Neural cell (in vitro differentiated cells): ENCODE measurements around the gene CRIM1. TPM values are rescaled to one million over a fixed set of nuclear protein-coding genes. Genes with fewer than 3 reads are reported as not detected.

Source experiments
- H2AFZ ChIP-seq: fragments of 200-600, 300-800 bp; sonication (generic), shearing (Covaris generic); 2 replicates; pipeline ENCODE4 v1.6.0; 2014; ENCODE audit warnings: low read depth, mild to moderate bottlenecking, antibody characterized with exemption, low read length, moderate library complexity
- H3F3A ChIP-seq: fragments of 200-600 bp; shearing (Covaris generic); 2 replicates; pipeline ENCODE4 v1.6.1; 2016; ENCODE audit warnings: mild to moderate bottlenecking, moderate library complexity, mixed read lengths, antibody characterized with exemption, low read length; ENCODE audit not compliant: insufficient read depth, poor library complexity, severe bottlenecking
- H3K27ac ChIP-seq: fragments of 200-600, 300-800 bp; sonication (generic), shearing (Covaris generic); 2 replicates; pipeline ENCODE4 v1.5.1; 2014; ENCODE audit warnings: mild to moderate bottlenecking, low read length, moderate library complexity
- H3K27me3 ChIP-seq: fragments of 300-800, 200-600 bp; sonication (generic), shearing (Covaris generic); 2 replicates; pipeline ENCODE4 v1.6.0; 2014; ENCODE audit warnings: mild to moderate bottlenecking, low read depth, low read length, moderate library complexity; ENCODE audit not compliant: insufficient read depth
- H3K36me3 ChIP-seq: fragments of 300-800, 200-600 bp; sonication (generic), shearing (Covaris generic); 2 replicates; pipeline ENCODE4 v1.5.1; 2014; ENCODE audit warnings: mild to moderate bottlenecking, antibody characterized with exemption, low read length, moderate library complexity; ENCODE audit not compliant: insufficient read depth
- H3K4me2 ChIP-seq: fragments of 300-800, 200-600 bp; sonication (generic), shearing (Covaris generic); 2 replicates; pipeline ENCODE4 v1.6.0; 2014; ENCODE audit warnings: mild to moderate bottlenecking, low read length
- H3K4me3 ChIP-seq: fragments of 300-800, 200-600 bp; sonication (generic), shearing (Covaris generic); 2 replicates; pipeline ENCODE4 v1.5.1; 2014; ENCODE audit warnings: mild to moderate bottlenecking, low read length, moderate library complexity
- H3K79me2 ChIP-seq: fragments of 200-600 bp; shearing (Covaris generic); replicated peaks from 2 replicates; pipeline ENCODE4 v1.6.0; 2014; ENCODE audit warnings: mild to moderate bottlenecking, low read length, moderate library complexity; ENCODE audit not compliant: insufficient read depth
- H3K9ac ChIP-seq: fragments of 300-800, 200-600 bp; sonication (generic), shearing (Covaris generic); 2 replicates; pipeline ENCODE4 v1.6.1; 2016; ENCODE audit warnings: mild to moderate bottlenecking, low read length, mixed read lengths
- H3K9me2 ChIP-seq: fragments of 200-600 bp; shearing (Covaris generic); 2 replicates; pipeline ENCODE4 v1.6.1; 2016; ENCODE audit warnings: mild to moderate bottlenecking, low read length, mixed read lengths; ENCODE audit not compliant: insufficient read depth
- H3K9me3 ChIP-seq: fragments of 200-600, 300-800 bp; sonication (generic), shearing (Covaris generic); 2 replicates; pipeline ENCODE4 v1.6.1; 2016; ENCODE audit warnings: mild to moderate bottlenecking, mixed run types, low read length, moderate library complexity, mixed read lengths
- H4K20me1 ChIP-seq: fragments of 200-600 bp; shearing (Covaris generic); 2 replicates; pipeline ENCODE4 v1.6.1; 2016; ENCODE audit warnings: mild to moderate bottlenecking, mixed run types; ENCODE audit not compliant: insufficient read depth
- EP300 ChIP-seq: fragments of 450-650 bp; conservative IDR thresholded peaks from 2 replicates; pipeline ENCODE4 v1.6.1; 2014; ENCODE audit warnings: antibody characterized with exemption, mild to moderate bottlenecking, moderate library complexity; ENCODE audit not compliant: poor library complexity, severe bottlenecking
- EZH2 ChIP-seq: fragments of 200-600, 300-800 bp; shearing (Covaris generic), sonication (generic); IDR thresholded peaks from 2 replicates; pipeline ENCODE4 v1.6.1; 2014; ENCODE audit warnings: antibody characterized with exemption, low read length, borderline replicate concordance, mild to moderate bottlenecking; ENCODE audit not compliant: insufficient read depth, poor library complexity, severe bottlenecking
- MXI1 ChIP-seq: fragments of 450-650 bp; conservative IDR thresholded peaks from 2 replicates; pipeline ENCODE4 v1.6.1; 2014; ENCODE audit warnings: antibody characterized with exemption, mild to moderate bottlenecking; ENCODE audit not compliant: poor library complexity, severe bottlenecking
- POLR2AphosphoS5 ChIP-seq: IDR thresholded peaks from 2 replicates; pipeline ENCODE4 v1.6.1; 2012
- RAD21 ChIP-seq: fragments of 450-650 bp; conservative IDR thresholded peaks from 2 replicates; pipeline ENCODE4 v1.6.1; 2014; ENCODE audit warnings: antibody characterized with exemption, mild to moderate bottlenecking, moderate library complexity
- SMC3 ChIP-seq: fragments of 450-650 bp; conservative IDR thresholded peaks from 2 replicates; pipeline ENCODE4 v1.6.1; 2014; ENCODE audit warnings: antibody characterized with exemption, mild to moderate bottlenecking, moderate library complexity; ENCODE audit not compliant: poor library complexity
- TAF1 ChIP-seq: IDR thresholded peaks from 2 replicates; pipeline ENCODE4 v1.6.1; 2012; ENCODE audit warnings: low read depth
- polyA plus RNA-seq: library from polyadenylated mRNA; depleted of rRNA; stranded (reverse); fragments of >200 nt; gene quantifications from 2 replicates; pipeline ENCODE4 v1.2.3, GENCODE V29; 2014
- TF ChIP-seq, protein P1 (sequence below): fragments of 450-650 bp; IDR thresholded peaks from 2 replicates; pipeline ENCODE4 v1.5.1; 2014; ENCODE audit warnings: antibody characterized with exemption, mild to moderate bottlenecking, moderate library complexity; ENCODE audit not compliant: poor library complexity, severe bottlenecking
- TF ChIP-seq, protein P2 (sequence below): IDR thresholded peaks from 2 replicates; pipeline ENCODE4 v1.6.1; 2012; ENCODE audit warnings: borderline replicate concordance

Gene CRIM1
- polyA plus RNA-seq, 1 donor from 2014 or later: 6.7 TPM

DNA sequence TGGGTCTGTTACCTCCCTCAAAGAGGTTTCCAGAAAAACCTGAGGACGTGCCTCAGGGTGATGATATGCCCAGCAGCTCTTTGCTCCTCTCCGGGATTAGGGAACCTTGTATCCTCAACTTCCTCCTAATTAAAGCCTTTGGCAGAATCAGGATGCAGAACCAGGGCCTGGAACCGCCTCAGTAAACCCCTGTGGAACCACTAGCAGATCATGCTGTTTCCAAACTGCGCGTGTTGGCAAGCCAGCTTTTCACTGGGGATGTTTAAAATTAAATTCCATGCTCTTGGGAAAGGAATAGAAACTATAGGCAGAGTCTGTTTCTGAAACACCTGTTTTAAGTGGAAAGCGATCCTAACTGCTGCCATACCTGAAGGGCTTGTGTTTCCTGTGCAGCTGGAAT lies 26.4 kb downstream of the CRIM1 start:
- Histone ChIP-seq H3K9ac (no peak overlapping the region), H3K9me3 (no peaks in the 10 kb centered on the region), H3K79me2 (no peaks in the 10 kb centered on the region), H2AFZ (no peak overlapping the region), H3K27me3 (no peaks in the 10 kb centered on the region), H3K9me2 (no peaks in the 10 kb centered on the region), H3F3A (no peaks in the 10 kb centered on the region), H3K4me3 (no peak overlapping the region), H3K4me2 (no peak overlapping the region), H4K20me1 (no peaks in the 10 kb centered on the region), H3K36me3 (no peaks in the 10 kb centered on the region), H3K27ac (no peak overlapping the region)
- no peak for TF ChIP-seq SMC3

DNA sequence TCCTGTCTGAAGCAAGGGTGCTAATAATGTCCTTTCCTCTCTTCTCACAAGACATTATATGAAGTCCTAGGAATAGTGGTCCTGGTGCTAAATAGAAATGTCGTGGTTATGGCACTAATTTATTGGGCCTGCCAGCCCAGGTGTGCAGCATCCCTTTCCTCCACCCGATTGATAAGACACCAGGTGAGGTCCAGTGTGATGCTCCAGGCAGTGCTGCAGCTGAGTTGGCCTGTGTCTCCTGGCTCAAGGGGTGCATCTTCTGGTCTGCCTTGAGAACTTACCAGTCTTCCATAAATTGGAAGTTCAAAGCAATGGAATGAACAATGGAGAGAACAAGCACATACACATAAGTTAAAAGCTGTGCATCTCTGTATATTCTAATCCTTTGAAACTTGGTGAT lies 26.9 kb downstream of the CRIM1 start:
- no peaks in the 10 kb centered on the region for H3K9me3 ChIP-seq
- H3F3A ChIP-seq: no peaks in the 10 kb centered on the region
- TF ChIP-seq SMC3: no peak
- TF ChIP-seq RAD21: no peak
- TF ChIP-seq, protein P1, sequence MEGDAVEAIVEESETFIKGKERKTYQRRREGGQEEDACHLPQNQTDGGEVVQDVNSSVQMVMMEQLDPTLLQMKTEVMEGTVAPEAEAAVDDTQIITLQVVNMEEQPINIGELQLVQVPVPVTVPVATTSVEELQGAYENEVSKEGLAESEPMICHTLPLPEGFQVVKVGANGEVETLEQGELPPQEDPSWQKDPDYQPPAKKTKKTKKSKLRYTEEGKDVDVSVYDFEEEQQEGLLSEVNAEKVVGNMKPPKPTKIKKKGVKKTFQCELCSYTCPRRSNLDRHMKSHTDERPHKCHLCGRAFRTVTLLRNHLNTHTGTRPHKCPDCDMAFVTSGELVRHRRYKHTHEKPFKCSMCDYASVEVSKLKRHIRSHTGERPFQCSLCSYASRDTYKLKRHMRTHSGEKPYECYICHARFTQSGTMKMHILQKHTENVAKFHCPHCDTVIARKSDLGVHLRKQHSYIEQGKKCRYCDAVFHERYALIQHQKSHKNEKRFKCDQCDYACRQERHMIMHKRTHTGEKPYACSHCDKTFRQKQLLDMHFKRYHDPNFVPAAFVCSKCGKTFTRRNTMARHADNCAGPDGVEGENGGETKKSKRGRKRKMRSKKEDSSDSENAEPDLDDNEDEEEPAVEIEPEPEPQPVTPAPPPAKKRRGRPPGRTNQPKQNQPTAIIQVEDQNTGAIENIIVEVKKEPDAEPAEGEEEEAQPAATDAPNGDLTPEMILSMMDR: no peak
- no peak for TF ChIP-seq EZH2
- TF ChIP-seq, protein P2, sequence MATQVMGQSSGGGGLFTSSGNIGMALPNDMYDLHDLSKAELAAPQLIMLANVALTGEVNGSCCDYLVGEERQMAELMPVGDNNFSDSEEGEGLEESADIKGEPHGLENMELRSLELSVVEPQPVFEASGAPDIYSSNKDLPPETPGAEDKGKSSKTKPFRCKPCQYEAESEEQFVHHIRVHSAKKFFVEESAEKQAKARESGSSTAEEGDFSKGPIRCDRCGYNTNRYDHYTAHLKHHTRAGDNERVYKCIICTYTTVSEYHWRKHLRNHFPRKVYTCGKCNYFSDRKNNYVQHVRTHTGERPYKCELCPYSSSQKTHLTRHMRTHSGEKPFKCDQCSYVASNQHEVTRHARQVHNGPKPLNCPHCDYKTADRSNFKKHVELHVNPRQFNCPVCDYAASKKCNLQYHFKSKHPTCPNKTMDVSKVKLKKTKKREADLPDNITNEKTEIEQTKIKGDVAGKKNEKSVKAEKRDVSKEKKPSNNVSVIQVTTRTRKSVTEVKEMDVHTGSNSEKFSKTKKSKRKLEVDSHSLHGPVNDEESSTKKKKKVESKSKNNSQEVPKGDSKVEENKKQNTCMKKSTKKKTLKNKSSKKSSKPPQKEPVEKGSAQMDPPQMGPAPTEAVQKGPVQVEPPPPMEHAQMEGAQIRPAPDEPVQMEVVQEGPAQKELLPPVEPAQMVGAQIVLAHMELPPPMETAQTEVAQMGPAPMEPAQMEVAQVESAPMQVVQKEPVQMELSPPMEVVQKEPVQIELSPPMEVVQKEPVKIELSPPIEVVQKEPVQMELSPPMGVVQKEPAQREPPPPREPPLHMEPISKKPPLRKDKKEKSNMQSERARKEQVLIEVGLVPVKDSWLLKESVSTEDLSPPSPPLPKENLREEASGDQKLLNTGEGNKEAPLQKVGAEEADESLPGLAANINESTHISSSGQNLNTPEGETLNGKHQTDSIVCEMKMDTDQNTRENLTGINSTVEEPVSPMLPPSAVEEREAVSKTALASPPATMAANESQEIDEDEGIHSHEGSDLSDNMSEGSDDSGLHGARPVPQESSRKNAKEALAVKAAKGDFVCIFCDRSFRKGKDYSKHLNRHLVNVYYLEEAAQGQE: no peak
- TF ChIP-seq TAF1: no peak
- TF ChIP-seq MXI1: no peak
- no peak for TF ChIP-seq POLR2AphosphoS5
- no peak for TF ChIP-seq EP300
- H3K27ac ChIP-seq: no peak overlapping the region
- H3K79me2 ChIP-seq: no peaks in the 10 kb centered on the region
- no peaks in the 10 kb centered on the region for H3K27me3 ChIP-seq
- H3K4me3 ChIP-seq: no peak overlapping the region
- H4K20me1 ChIP-seq: no peaks in the 10 kb centered on the region
- no peak overlapping the region for H3K9ac ChIP-seq
- no peak overlapping the region for H2AFZ ChIP-seq
- no peak overlapping the region for H3K4me2 ChIP-seq
- no peaks in the 10 kb centered on the region for H3K36me3 ChIP-seq
- no peaks in the 10 kb centered on the region for H3K9me2 ChIP-seq

DNA sequence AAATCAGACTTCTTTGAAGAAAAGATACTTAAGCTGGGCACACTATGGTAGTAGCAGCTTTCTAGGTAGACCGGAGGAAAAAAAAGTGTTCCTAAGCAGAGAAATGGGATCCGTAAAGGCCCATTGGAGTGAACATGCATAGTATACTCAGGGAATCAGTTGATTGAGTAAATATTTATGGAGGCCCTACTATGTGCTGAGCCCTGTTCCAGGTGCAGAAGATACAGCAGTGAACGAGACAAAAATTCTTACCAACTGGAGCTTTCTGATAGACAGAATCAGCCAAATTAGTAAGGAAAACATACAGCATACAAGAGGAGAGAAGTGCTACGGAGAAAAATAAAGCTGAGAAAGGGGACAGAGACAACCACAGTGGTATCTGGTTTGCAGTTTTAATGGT lies 28.1 kb downstream of the CRIM1 start:
- Histone ChIP-seq H3K9me3 (no peaks in the 10 kb centered on the region), H3K4me2 (no peak overlapping the region), H4K20me1 (no peaks in the 10 kb centered on the region), H3K36me3 (no peaks in the 10 kb centered on the region), H3F3A (no peaks in the 10 kb centered on the region), H3K27me3 (no peaks in the 10 kb centered on the region), H3K27ac (no peak overlapping the region), H3K9ac (no peak overlapping the region), H3K4me3 (no peak overlapping the region), H2AFZ (no peak overlapping the region), H3K9me2 (no peaks in the 10 kb centered on the region), H3K79me2 (no peaks in the 10 kb centered on the region)
- no peak for TF ChIP-seq SMC3
